Neuron (in vitro differentiated cells): ENCODE data around the gene LHX1.

Source experiments
- H2AFZ ChIP-seq: one replicate; pipeline ENCODE4 v1.6.1; 2013; ENCODE audit warnings: low read depth, mild to moderate bottlenecking, inconsistent platforms, low read length, moderate library complexity
- H3K27me3 ChIP-seq: one replicate; pipeline ENCODE4 v1.6.1; 2013; ENCODE audit warnings: low read length; ENCODE audit not compliant: insufficient read depth
- H3K36me3 ChIP-seq: one replicate; pipeline ENCODE4 v1.6.1; 2013; ENCODE audit warnings: low read length; ENCODE audit not compliant: insufficient read depth
- H3K4me1 ChIP-seq: one replicate; pipeline ENCODE4 v1.6.1; 2013; ENCODE audit warnings: low read length; ENCODE audit not compliant: insufficient read depth
- H3K4me3 ChIP-seq: 2 replicates; pipeline ENCODE4 v1.5.1; 2013; ENCODE audit warnings: mild to moderate bottlenecking, low read length, moderate library complexity
- H3K9me3 ChIP-seq: one replicate; pipeline ENCODE4 v1.6.1; 2013; ENCODE audit warnings: low read length

LHX1 gene

DNA sequence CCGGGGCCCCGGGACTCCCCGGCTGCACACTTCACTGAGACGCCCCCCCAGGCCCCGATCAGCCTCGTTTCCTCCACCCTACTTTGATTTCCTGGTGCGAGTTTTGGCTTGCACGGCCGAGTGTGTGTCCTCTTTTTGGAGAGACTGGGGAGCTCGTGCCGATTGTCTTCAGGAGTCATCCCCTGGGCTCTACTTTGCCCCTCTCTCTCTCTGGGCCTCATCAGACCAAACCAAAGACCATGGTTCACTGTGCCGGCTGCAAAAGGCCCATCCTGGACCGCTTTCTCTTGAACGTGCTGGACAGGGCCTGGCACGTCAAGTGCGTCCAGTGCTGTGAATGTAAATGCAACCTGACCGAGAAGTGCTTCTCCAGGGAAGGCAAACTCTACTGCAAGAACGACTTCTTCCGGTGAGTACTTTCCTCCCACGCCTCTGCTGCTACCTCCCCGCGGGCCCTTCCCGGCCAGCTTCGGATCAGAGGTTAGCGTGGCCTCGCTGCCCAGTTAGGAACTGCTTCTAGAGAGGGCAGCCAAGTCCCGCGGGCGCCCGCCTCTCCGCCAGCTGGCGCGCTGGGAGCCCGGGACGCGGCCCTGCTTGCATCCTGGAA lies 787 bp downstream of the LHX1 start:
- Histone ChIP-seq H2AFZ (peak overlapping the region; percentile 29), H3K36me3 (no peaks in the 10 kb centered on the region), H3K9me3 (no peaks in the 10 kb centered on the region), H3K27me3 (peaks cover 98% of the 10 kb centered on the region), H3K4me1 (peaks cover 61% of the 10 kb centered on the region), H3K4me3 (peak overlapping the region; percentile 45)

GRCh38 chr17:36938566-36939051 lies 1.3 kb downstream of the LHX1 start:
- H3K36me3 ChIP-seq, result no peaks in the 10 kb centered on the region
- no peak overlapping the region for H2AFZ ChIP-seq
- peaks cover 98% of the 10 kb centered on the region for H3K27me3 ChIP-seq
- peak overlapping the region; percentile 45 for H3K4me3 ChIP-seq
- no peaks in the 10 kb centered on the region for H3K9me3 ChIP-seq
- H3K4me1 ChIP-seq, result peaks cover 59% of the 10 kb centered on the region

- Histone ChIP-seq H3K4me3 (peak overlapping the region; percentile 45), H3K4me1 (peaks cover 52% of the 10 kb centered on the region), H3K27me3 (peaks cover 97% of the 10 kb centered on the region), H2AFZ (no peak overlapping the region), H3K36me3 (no peaks in the 10 kb centered on the region), H3K9me3 (no peaks in the 10 kb centered on the region)
Observed at GRCh38 chr17:36939052-36939801, 2.0 kb downstream of the LHX1 start.

DNA sequence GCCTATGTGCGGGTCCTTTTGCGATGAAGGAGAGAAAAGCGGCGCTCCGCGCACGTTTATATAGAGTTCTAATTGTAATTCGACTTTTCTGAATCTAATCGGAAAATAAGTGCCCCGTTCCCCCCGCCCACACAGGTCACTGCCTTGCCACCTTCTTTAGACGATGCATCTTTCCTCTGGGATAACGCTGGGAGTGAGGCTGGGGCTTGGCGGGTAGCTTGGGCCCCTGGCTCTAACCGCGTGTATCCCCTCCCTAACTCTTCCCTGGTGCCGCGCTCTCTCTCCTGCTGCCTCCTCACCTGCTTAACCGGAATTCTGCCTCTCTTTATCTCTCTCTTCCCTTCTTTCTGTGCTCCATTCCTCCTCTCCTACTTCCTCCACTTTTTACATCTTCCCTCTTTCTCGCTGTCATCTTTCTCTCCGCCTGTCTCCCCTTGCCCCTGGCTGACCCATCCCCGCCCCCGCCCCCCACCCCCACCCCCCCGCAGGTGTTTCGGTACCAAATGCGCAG lies 2.6 kb downstream of the LHX1 start:
- Histone ChIP-seq H3K4me3 (peak overlapping the region; percentile 45), H3K27me3 (peaks cover 97% of the 10 kb centered on the region), H3K36me3 (no peaks in the 10 kb centered on the region), H3K4me1 (peaks cover 46% of the 10 kb centered on the region), H2AFZ (no peak overlapping the region), H3K9me3 (no peaks in the 10 kb centered on the region)

DNA sequence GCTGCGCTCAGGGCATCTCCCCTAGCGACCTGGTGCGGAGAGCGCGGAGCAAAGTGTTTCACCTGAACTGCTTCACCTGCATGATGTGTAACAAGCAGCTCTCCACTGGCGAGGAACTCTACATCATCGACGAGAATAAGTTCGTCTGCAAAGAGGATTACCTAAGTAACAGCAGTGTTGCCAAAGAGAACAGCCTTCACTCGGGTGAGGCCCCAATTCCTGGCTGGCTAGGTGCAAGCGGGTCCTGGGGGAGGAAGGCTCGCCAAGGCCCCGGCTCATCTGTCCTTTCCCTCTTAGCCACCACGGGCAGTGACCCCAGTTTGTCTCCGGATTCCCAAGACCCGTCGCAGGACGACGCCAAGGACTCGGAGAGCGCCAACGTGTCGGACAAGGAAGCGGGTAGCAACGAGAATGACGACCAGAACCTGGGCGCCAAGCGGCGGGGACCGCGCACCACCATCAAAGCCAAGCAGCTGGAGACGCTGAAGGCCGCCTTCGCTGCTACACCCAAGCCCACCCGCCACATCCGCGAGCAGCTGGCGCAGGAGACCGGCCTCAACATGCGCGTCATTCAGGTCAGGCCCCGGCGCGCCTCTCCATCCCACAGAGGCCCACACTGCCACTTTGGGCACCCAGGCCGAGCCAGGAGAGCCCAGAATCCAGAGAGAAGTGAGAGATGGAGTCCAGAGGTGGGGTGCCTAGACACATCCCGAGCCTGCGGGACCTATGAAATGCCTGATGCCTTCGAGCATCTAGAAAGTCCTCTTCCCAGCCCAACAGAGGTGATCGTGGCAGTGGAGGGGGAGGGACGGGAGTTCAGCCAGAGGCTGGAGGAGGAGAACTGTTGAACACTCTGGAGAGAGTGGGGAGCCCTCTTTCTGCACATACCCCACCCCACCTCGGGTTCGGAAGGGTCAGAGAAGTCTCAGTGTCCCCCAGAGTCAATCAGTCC lies 3.3 kb downstream of the LHX1 start:
- H3K27me3 ChIP-seq, result peaks cover 97% of the 10 kb centered on the region
- no peak overlapping the region for H2AFZ ChIP-seq
- H3K4me1 ChIP-seq, result peaks cover 39% of the 10 kb centered on the region
- H3K9me3 ChIP-seq, result no peaks in the 10 kb centered on the region
- H3K36me3 ChIP-seq, result no peaks in the 10 kb centered on the region
- no peak overlapping the region for H3K4me3 ChIP-seq

DNA sequence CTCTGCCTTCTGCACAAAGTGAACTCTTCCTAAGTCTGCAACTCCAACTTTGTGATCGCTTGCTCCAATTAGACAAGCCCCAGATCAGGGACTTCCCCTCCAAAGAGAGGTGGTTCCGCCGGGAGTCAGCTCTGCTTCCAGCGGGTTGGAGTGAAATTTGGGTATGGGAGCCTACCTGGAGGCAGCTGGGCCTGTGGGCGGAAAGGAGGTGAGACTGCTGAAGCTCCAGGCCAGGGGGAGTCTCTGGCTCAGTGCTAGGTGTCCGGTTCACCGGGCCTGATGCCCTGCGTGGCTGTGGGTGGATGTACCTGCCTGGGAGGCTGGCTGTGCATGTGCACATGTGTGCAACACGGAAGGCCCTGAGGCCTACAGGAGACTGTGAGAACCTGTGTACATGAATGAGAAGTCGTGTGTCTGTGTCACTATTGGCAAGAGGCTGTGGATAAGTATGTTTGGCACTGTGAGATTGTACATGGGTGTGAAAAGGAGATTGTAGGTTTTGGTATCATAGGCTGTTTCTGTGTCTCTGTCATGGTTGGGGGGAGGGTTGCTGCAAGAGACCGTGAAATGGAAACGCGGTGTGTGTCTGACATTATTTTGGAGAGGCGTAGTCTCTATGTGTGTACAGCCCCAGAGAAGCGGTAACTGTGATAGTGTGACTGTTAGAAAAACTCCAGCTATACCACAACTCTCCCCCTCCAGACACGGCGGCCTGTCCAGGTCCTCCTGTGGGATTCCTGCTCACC lies 4.2 kb downstream of the LHX1 start:
- H3K36me3 ChIP-seq, result no peaks in the 10 kb centered on the region
- H2AFZ ChIP-seq, result peak overlapping the region; percentile 54
- peaks cover 31% of the 10 kb centered on the region for H3K4me1 ChIP-seq
- no peaks in the 10 kb centered on the region for H3K9me3 ChIP-seq
- peak overlapping the region; percentile 9 for H3K4me3 ChIP-seq
- H3K27me3 ChIP-seq, result peaks cover 97% of the 10 kb centered on the region

DNA sequence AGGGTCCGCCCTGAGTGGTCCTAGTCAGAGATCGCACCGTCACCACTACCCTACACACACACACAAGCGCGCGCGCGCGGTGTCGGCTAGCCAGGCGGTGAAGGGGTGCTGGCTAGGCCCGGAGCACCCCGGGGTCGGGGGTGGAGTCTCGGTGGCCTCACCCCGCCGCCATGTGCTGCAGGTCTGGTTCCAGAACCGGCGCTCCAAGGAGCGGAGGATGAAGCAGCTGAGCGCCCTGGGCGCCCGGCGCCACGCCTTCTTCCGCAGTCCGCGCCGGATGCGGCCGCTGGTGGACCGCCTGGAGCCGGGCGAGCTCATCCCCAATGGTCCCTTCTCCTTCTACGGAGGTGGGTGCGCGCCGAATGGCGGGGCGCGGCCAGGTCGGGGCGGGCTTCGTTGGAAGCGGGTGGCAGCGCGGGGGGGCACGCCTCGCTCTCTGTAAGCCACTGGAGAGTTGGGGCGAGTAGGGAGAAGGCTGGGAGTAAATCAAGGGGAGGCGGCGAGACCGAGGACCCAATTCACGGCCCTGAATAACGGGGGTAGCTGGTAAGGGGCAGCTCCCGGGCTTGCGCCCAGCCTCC lies 4.8 kb downstream of the LHX1 start:
- H3K36me3 ChIP-seq, result no peaks in the 10 kb centered on the region
- H2AFZ ChIP-seq, result peak overlapping the region; percentile 54
- H3K4me1 ChIP-seq, result peaks cover 25% of the 10 kb centered on the region
- H3K9me3 ChIP-seq, result no peaks in the 10 kb centered on the region
- peaks cover 98% of the 10 kb centered on the region for H3K27me3 ChIP-seq
- peak overlapping the region; percentile 9 for H3K4me3 ChIP-seq

- H3K9me3 ChIP-seq, result no peaks in the 10 kb centered on the region
- H3K4me1 ChIP-seq, result peaks cover 21% of the 10 kb centered on the region
- no peak overlapping the region for H3K4me3 ChIP-seq
- peak overlapping the region; percentile 54 for H2AFZ ChIP-seq
- H3K36me3 ChIP-seq, result no peaks in the 10 kb centered on the region
- H3K27me3 ChIP-seq, result peaks cover 98% of the 10 kb centered on the region
Observed at GRCh38 chr17:36942631-36943125, 5.4 kb downstream of the LHX1 start.

DNA sequence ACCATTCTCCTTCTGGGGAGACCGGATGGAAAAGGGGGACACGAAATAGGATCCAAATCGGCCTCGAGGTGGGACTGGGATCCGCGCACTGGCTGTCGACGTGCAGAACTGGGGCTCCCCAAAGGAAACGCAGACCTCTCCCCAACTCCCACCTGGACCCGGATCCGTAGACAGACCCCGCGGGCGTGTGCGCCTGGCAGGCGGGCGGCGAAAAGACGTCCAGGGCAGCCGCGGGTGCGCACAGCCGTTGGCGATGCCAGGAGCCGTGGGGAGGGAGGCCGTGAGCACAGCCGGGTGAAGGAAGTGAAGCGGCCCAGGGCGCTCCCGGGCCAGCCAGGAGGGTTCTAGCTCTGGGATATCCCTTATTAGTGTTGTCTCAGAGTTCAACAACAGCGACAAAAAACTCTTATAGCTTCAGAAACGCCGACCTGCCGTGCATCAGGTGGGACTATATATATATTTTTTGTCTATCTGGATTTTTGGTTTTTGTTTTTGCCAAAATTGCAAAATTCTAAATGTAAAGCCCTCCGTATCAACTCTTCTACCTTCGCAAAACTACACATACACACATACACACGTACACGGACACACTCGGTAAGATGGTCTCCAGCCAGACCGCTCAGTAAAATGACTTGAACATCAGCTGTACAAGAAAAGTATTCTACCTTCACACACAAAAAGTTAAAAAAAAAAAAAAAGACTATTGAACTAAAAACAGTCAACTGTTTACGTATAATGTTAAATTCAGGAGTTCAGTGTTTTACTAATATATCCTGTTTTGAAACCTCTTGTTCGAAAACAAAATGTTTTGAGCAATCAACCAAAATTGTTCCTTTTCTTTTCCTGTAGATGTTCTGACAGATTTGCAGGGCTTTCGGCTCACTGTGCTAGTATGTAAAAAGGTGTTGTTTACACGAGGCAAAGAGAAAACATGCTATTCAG lies 6.2 kb downstream of the LHX1 start:
- Histone ChIP-seq H3K27me3 (peaks cover 94% of the 10 kb centered on the region), H3K4me1 (peaks cover 22% of the 10 kb centered on the region), H3K4me3 (no peak overlapping the region), H3K36me3 (no peaks in the 10 kb centered on the region), H3K9me3 (no peaks in the 10 kb centered on the region), H2AFZ (no peak overlapping the region)

- Histone ChIP-seq H3K27me3 (peaks cover 84% of the 10 kb centered on the region), H2AFZ (no peak overlapping the region), H3K9me3 (no peaks in the 10 kb centered on the region), H3K36me3 (no peaks in the 10 kb centered on the region), H3K4me1 (peaks cover 13% of the 10 kb centered on the region), H3K4me3 (no peak overlapping the region)
Observed at GRCh38 chr17:36944553-36944952, 7.3 kb downstream of the LHX1 start.

GRCh38 chr17:36945140-36945539 lies 7.9 kb downstream of the LHX1 start:
- Histone ChIP-seq H2AFZ (no peak overlapping the region), H3K27me3 (peaks cover 78% of the 10 kb centered on the region), H3K4me1 (peaks cover 16% of the 10 kb centered on the region), H3K36me3 (no peaks in the 10 kb centered on the region), H3K9me3 (no peaks in the 10 kb centered on the region), H3K4me3 (no peak overlapping the region)
